HG03097 (cell line): ENCODE data around the gene RPL11.
"Not testable (repeated sequence)": the region's sequence is repeated elsewhere in the genome, so short reads cannot be mapped to it uniquely, and the experiment has no call there.

Source experiments
- ATAC-seq: cut with Tn5 transposase; IDR thresholded peaks from one replicate; pipeline ENCODE4 v1.9.1; 2021; ENCODE audit not compliant: unreplicated experiment, low FRiP score

The RPL11 gene

GRCh38 chr1:23727362-23727811 lies 35.8 kb downstream of the RPL11 start:
- ATAC-seq: no peak

GRCh38 chr1:23732363-23733224 lies 41.0 kb downstream of the RPL11 start:
- ATAC-seq: no peak

GRCh38 chr1:23733281-23733680 lies 41.7 kb downstream of the RPL11 start:
- not testable (repeated sequence) for ATAC-seq

- no peak for ATAC-seq
Measured at GRCh38 chr1:23736437-23737134, 45.0 kb downstream of the RPL11 start.

GRCh38 chr1:23741609-23742008 lies 50.0 kb downstream of the RPL11 start:
- ATAC-seq: no peak

GRCh38 chr1:23742670-23743286 lies 51.2 kb downstream of the RPL11 start:
- ATAC-seq: no peak

- ATAC-seq: peak; percentile 71
Measured at GRCh38 chr1:23743287-23744152, 51.9 kb downstream of the RPL11 start, which contains the start of gene ELOA. ELOA (plus strand) TSS chr1:23743471; CDS start chr1:23743504, 33 bp downstream.

GRCh38 chr1:23745515-23745914 lies 53.9 kb downstream of the RPL11 start:
- ATAC-seq: no peak
